GM18498 (cell line): ENCODE results near the gene MUSK.
"Not testable (repeated sequence)": the region's sequence is repeated elsewhere in the genome, so short reads cannot be mapped to it uniquely, and the experiment has no call there.

Experiments used
- ATAC-seq: cut with Tn5 transposase; IDR thresholded peaks from one replicate; pipeline ENCODE4 v1.9.1; 2021; ENCODE audit warnings: mild to moderate bottlenecking, moderate library complexity; ENCODE audit not compliant: unreplicated experiment

MUSK gene

GRCh38 chr9:110755179-110755578 is 86.6 kb downstream of the MUSK start:
- ATAC-seq = no peak

- no peak for ATAC-seq
Measured at GRCh38 chr9:110758201-110758600, 89.6 kb downstream of the MUSK start.

- no peak for ATAC-seq
Measured at GRCh38 chr9:110762783-110763182, 94.2 kb downstream of the MUSK start.

GRCh38 chr9:110763568-110763967 is 95.0 kb downstream of the MUSK start:
- ATAC-seq = no peak

GRCh38 chr9:110764006-110764405 is 95.4 kb downstream of the MUSK start:
- no peak for ATAC-seq

- no peak for ATAC-seq
Measured at GRCh38 chr9:110765926-110766325, 97.3 kb downstream of the MUSK start.

GRCh38 chr9:110767559-110768063 is 99.0 kb downstream of the MUSK start:
- no peak for ATAC-seq

GRCh38 chr9:110768886-110769285 is 100.3 kb downstream of the MUSK start:
- no peak for ATAC-seq

GRCh38 chr9:110769667-110770066 is 101.1 kb downstream of the MUSK start:
- ATAC-seq = no peak

GRCh38 chr9:110775724-110776123 is 107.1 kb downstream of the MUSK start:
- no peak for ATAC-seq

- no peak for ATAC-seq
Measured at GRCh38 chr9:110776221-110776620, 107.6 kb downstream of the MUSK start.

GRCh38 chr9:110777196-110777875 is 108.7 kb downstream of the MUSK start:
- ATAC-seq = no peak

- no peak for ATAC-seq
Measured at GRCh38 chr9:110777876-110778215, 109.3 kb downstream of the MUSK start.

GRCh38 chr9:110782701-110783100 is 114.1 kb downstream of the MUSK start:
- no peak for ATAC-seq

GRCh38 chr9:110784309-110784708 is 115.7 kb downstream of the MUSK start:
- no peak for ATAC-seq

- ATAC-seq = no peak
Measured at GRCh38 chr9:110785166-110785565, 116.6 kb downstream of the MUSK start.

- not testable (repeated sequence) for ATAC-seq
Measured at GRCh38 chr9:110788396-110788795, 119.8 kb downstream of the MUSK start.

- no peak for ATAC-seq
Measured at GRCh38 chr9:110788871-110789270, 120.3 kb downstream of the MUSK start.

GRCh38 chr9:110797611-110798010 is 129.0 kb downstream of the MUSK start:
- ATAC-seq = no peak

- ATAC-seq = no peak
Measured at GRCh38 chr9:110799396-110799795, 130.8 kb downstream of the MUSK start.

GRCh38 chr9:110801426-110801825 is 132.8 kb downstream of the MUSK start:
- no peak for ATAC-seq

GRCh38 chr9:110802416-110803035 is 133.9 kb downstream of the MUSK start:
- ATAC-seq = no peak
